ENCODE measurements around the gene CYP46A1. TPM values are rescaled to one million over a fixed set of nuclear protein-coding genes. Genes with fewer than 3 reads are reported as not detected.

Gene CYP46A1
- total RNA-seq, 1 donor from 2014 or later, result 1.1 TPM

GRCh38 chr14:99681832-99682148 lies 2.3 kb upstream of the CYP46A1 start:
- Mint-ChIP-seq H3K9me3 (peaks cover 12% of the 10 kb centered on the region), H3K27me3 (ENCODE audit: insufficient read depth, low read depth) (peaks cover 4% of the 10 kb centered on the region), H3K4me3 (peak overlapping the region; percentile 55), H3K27ac (peak overlapping the region; percentile 29), H3K36me3 (peaks cover 5% of the 10 kb centered on the region), H3K4me1 (peaks cover 31% of the 10 kb centered on the region)
- Histone ChIP-seq H3K79me2 (ENCODE audit: low read depth) (no peaks in the 10 kb centered on the region), H4K20me1 (ENCODE audit: low read depth) (no peaks in the 10 kb centered on the region), H3K36me3 (no peaks in the 10 kb centered on the region), H3K4me3 (no peak overlapping the region), H2AFZ (replicated peaks) (no peak overlapping the region), H3K9ac (no peak overlapping the region), H3K27me3 (no peaks in the 10 kb centered on the region), H3K4me2 (no peak overlapping the region), H3F3A (ENCODE audit: low read depth) (peaks cover 16% of the 10 kb centered on the region), H3K27ac (no peak overlapping the region), H3K9me3 (ENCODE audit: low read depth) (no peaks in the 10 kb centered on the region), H3K4me1 (peaks cover 4% of the 10 kb centered on the region)
- no peak for TF ChIP-seq EZH2 (IDR thresholded peaks at IDR 0.05)
- TF ChIP-seq, protein P1, sequence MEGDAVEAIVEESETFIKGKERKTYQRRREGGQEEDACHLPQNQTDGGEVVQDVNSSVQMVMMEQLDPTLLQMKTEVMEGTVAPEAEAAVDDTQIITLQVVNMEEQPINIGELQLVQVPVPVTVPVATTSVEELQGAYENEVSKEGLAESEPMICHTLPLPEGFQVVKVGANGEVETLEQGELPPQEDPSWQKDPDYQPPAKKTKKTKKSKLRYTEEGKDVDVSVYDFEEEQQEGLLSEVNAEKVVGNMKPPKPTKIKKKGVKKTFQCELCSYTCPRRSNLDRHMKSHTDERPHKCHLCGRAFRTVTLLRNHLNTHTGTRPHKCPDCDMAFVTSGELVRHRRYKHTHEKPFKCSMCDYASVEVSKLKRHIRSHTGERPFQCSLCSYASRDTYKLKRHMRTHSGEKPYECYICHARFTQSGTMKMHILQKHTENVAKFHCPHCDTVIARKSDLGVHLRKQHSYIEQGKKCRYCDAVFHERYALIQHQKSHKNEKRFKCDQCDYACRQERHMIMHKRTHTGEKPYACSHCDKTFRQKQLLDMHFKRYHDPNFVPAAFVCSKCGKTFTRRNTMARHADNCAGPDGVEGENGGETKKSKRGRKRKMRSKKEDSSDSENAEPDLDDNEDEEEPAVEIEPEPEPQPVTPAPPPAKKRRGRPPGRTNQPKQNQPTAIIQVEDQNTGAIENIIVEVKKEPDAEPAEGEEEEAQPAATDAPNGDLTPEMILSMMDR (IDR thresholded peaks at IDR 0.05), result no peak
- no peak for TF ChIP-seq EZH2phosphoT487 (IDR thresholded peaks at IDR 0.05)
- no peak for DNase-seq (ENCODE audit: low spot score)

GRCh38 chr14:99682809-99683618 lies 1.1 kb upstream of the CYP46A1 start:
- H3K27me3 Mint-ChIP-seq (ENCODE audit: insufficient read depth, low read depth), result peaks cover 7% of the 10 kb centered on the region

GRCh38 chr14:99684410-99684934 lies 374 bp downstream of the CYP46A1 start:
- no peak for DNase-seq (ENCODE audit: low spot score)
- peak overlapping the region; percentile 81 for H3K4me3 ChIP-seq
- H3K27me3 ChIP-seq, result no peaks in the 10 kb centered on the region
- TF ChIP-seq, protein P1 (IDR thresholded peaks at IDR 0.05), result no peak
- peak; percentile 35 for TF ChIP-seq EZH2 (IDR thresholded peaks at IDR 0.05)
- Mint-ChIP-seq H3K4me3 (peak overlapping the region; percentile 88), H3K4me1 (peaks cover 33% of the 10 kb centered on the region), H3K27ac (no peak overlapping the region), H3K27me3 (ENCODE audit: insufficient read depth, low read depth) (peaks cover 8% of the 10 kb centered on the region), H3K36me3 (no peaks in the 10 kb centered on the region), H3K9me3 (no peaks in the 10 kb centered on the region)
- H3K9ac ChIP-seq, result no peak overlapping the region
- H3K4me2 ChIP-seq, result peak overlapping the region; percentile 90
- peaks cover 4% of the 10 kb centered on the region for H3K4me1 ChIP-seq
- H4K20me1 ChIP-seq (ENCODE audit: low read depth), result no peaks in the 10 kb centered on the region
- H3F3A ChIP-seq (ENCODE audit: low read depth), result peaks cover 16% of the 10 kb centered on the region
- no peaks in the 10 kb centered on the region for H3K36me3 ChIP-seq
- H2AFZ ChIP-seq (replicated peaks), result peak overlapping the region; percentile 99
- H3K9me3 ChIP-seq (ENCODE audit: low read depth), result no peaks in the 10 kb centered on the region
- H3K27ac ChIP-seq, result no peak overlapping the region
- no peaks in the 10 kb centered on the region for H3K79me2 ChIP-seq (ENCODE audit: low read depth)

More at GRCh38 chr14:99682809-99683618, 1.1 kb upstream of the CYP46A1 start:
- Histone ChIP-seq H3F3A (ENCODE audit: low read depth) (peaks cover 16% of the 10 kb centered on the region), H3K4me1 (peaks cover 4% of the 10 kb centered on the region), H3K36me3 (no peaks in the 10 kb centered on the region), H3K9me3 (ENCODE audit: low read depth) (no peaks in the 10 kb centered on the region), H3K79me2 (ENCODE audit: low read depth) (no peaks in the 10 kb centered on the region), H4K20me1 (ENCODE audit: low read depth) (no peaks in the 10 kb centered on the region), H3K4me2 (peak overlapping the region; percentile 98), H2AFZ (replicated peaks) (peak overlapping the region; percentile 97), H3K9ac (peak overlapping the region; percentile 72), H3K27ac (no peak overlapping the region), H3K27me3 (no peaks in the 10 kb centered on the region), H3K4me3 (peak overlapping the region; percentile 98)
- H3K4me3 Mint-ChIP-seq, result peak overlapping the region; percentile 93
- peaks cover 5% of the 10 kb centered on the region for H3K36me3 Mint-ChIP-seq
- peaks cover 33% of the 10 kb centered on the region for H3K4me1 Mint-ChIP-seq
- peak overlapping the region; percentile 85 for H3K27ac Mint-ChIP-seq
- TF ChIP-seq EZH2phosphoT487 (IDR thresholded peaks at IDR 0.05) (no peak), EZH2 (IDR thresholded peaks at IDR 0.05) (no peak)
- TF ChIP-seq, protein P1 (IDR thresholded peaks at IDR 0.05), result peak; percentile 98
- H3K9me3 Mint-ChIP-seq, result peaks cover 10% of the 10 kb centered on the region
- peak; percentile 92 for DNase-seq (ENCODE audit: low spot score)

Measured in neural progenitor cell (in vitro differentiated cells).